ENCODE results near the gene SDCBP2.
A peak's percentile ranks its signal among the peaks of the same experiment; 100 is the strongest.

SDCBP2 gene

DNA sequence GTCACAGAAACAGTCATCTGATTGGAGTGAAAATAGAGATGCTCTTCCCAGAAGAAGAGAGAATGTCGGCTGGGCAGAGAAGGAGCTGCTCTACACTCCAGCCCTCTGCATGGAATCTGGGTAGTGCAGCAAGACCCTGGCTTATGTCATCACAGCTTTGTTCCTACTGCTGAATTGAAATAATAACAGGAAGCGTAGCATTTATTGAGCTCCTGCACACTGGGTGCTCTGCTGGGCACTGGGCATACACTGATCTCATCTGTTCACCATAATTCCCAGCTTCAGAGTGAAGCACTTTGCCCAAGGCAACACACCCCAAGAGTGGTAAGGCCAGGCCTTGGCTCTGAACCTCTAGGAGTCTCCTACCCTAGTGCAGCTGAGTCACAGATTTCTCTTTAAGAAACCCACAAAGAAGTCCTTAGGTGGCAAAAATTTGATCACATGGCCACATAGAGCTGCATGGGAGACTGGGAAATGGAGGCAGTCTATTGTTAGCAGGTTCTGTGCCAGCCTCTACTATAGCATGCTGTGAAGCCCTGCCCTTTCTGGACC is 3.9 kb upstream of the SDCBP2 start:
- DNase-seq (ENCODE audit: insufficient read length, low spot score) (no peak), FAIRE-seq (no peak)
- TF ChIP-seq POLR2AphosphoS5 (IDR thresholded peaks at IDR 0.05; ENCODE audit: low read depth, low read length): no peak
- TF ChIP-seq POLR2A (IDR thresholded peaks at IDR 0.05; ENCODE audit: low read depth, low read length): no peak
- no peak for TF ChIP-seq POU2F2 (IDR thresholded peaks at IDR 0.05; ENCODE audit: low read depth, low read length)
- no peak for TF ChIP-seq TAF1 (IDR thresholded peaks at IDR 0.05; ENCODE audit: low read depth, low read length)

DNA sequence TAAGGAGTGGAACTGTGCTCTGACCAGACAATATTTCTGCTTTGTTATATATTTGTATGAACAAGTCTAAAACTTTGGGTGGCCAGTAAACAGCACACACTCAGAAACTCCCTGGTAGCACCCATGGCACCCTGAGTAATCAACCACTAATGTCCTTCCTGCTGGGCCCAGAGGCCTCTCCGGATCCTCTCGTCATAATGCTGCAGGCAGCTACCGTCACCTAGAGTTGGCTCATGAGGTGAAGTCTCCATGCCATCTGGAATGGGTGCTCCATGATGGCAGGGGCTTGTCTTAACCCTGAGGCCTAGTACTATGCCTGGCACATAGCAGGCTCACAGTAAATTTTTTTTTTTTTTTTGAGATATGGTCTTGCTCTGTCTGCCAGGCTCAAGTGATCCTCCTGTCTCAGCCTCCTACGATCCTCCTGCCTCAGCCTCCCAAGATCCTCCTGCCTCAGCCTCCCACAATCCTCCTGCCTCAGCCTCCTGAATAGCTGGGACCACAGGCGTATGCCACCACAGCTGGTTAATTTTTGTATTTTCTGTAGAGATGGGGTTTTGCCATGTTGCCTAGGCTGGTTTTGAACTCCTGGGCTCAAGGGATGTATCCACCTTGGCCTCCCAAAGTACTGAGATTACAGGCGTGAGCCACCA is 3.0 kb upstream of the SDCBP2 start:
- no peak for FAIRE-seq
- DNase-seq (ENCODE audit: insufficient read length, low spot score): no peak

DNA sequence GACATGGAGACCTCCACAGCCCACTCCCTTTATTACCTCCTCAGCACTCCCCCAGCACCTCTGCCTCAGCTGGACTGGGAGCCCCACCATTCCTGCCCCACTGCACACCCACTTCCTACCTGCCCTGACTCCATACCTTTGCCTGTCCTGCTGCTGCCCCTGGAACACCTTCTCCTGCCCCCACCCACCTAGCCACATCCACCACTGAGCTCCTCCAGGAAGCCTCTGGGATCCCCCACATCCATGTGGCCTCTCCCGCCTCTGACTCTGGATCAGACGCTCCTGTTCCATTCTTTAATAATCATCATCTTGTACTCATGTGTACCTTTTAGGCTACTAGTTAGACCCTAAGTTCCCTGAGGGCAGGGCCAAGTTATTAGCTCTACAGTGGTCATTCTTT is 2.2 kb upstream of the SDCBP2 start:
- no peak for DNase-seq (ENCODE audit: insufficient read length, low spot score)
- no peak for TF ChIP-seq PAX5 (IDR thresholded peaks at IDR 0.05; ENCODE audit: insufficient read depth, low read length, severe bottlenecking)
- TF ChIP-seq POLR2A (IDR thresholded peaks at IDR 0.05; ENCODE audit: low read depth, low read length): no peak
- no peak for TF ChIP-seq SPI1 (IDR thresholded peaks at IDR 0.05; ENCODE audit: low read depth, low read length)
- FAIRE-seq: no peak

More for the DNA sequence above, 3.0 kb upstream of the SDCBP2 start:
- TF ChIP-seq SPI1 (IDR thresholded peaks at IDR 0.05; ENCODE audit: low read depth, low read length) (no peak), POLR2A (IDR thresholded peaks at IDR 0.05; ENCODE audit: low read depth, low read length) (no peak), POU2F2 (IDR thresholded peaks at IDR 0.05; ENCODE audit: low read depth, low read length) (no peak), POLR2AphosphoS5 (IDR thresholded peaks at IDR 0.05; ENCODE audit: low read depth, low read length) (no peak), PAX5 (IDR thresholded peaks at IDR 0.05; ENCODE audit: insufficient read depth, low read length, severe bottlenecking) (no peak), TAF1 (IDR thresholded peaks at IDR 0.05; ENCODE audit: low read depth, low read length) (no peak)

DNA sequence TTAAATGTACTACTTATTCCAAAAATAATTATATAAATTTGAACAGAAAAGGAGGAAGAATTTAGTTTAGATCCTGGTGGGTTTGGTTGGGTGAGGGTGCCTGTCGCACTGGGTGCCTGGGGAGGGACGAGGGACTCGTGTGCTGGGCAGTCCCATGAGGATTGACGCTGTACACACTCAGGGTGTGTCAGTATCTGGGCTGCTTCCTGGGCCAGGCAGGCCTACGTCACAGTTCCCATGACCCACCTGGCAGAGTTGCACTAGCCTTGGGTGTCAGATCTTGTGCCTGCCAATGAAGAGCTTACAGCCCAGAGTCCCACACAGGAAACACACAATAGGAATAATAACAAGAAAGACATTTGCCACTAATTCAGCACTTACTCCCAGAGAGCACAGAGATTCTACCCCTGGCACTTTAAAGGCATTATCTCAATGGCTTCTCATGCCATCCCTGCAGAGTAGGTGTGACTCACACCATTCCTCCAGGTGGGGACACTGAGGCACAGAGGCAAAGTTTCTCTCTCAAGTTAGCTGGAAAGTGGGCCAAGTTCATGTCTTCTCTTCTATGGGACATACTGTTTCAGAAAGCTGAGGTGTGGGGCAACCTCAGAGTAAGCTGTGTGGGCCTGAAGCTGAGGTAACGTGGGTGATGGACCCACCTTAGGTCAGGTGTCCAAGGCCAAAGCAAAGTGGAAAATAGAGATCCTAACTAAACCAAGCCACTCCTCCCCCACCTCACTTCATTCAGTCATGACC is 1.3 kb upstream of the SDCBP2 start:
- no peak for DNase-seq (ENCODE audit: insufficient read length, low spot score)
- TF ChIP-seq POU2F2 (IDR thresholded peaks at IDR 0.05; ENCODE audit: low read depth, low read length): no peak
- no peak for TF ChIP-seq POLR2AphosphoS5 (IDR thresholded peaks at IDR 0.05; ENCODE audit: low read depth, low read length)
- no peak; the same call in 1 of the 2 replicates for TF ChIP-seq POLR2A (IDR thresholded peaks at IDR 0.05; ENCODE audit: low read depth, low read length)
- peak; percentile 87 for FAIRE-seq

DNA sequence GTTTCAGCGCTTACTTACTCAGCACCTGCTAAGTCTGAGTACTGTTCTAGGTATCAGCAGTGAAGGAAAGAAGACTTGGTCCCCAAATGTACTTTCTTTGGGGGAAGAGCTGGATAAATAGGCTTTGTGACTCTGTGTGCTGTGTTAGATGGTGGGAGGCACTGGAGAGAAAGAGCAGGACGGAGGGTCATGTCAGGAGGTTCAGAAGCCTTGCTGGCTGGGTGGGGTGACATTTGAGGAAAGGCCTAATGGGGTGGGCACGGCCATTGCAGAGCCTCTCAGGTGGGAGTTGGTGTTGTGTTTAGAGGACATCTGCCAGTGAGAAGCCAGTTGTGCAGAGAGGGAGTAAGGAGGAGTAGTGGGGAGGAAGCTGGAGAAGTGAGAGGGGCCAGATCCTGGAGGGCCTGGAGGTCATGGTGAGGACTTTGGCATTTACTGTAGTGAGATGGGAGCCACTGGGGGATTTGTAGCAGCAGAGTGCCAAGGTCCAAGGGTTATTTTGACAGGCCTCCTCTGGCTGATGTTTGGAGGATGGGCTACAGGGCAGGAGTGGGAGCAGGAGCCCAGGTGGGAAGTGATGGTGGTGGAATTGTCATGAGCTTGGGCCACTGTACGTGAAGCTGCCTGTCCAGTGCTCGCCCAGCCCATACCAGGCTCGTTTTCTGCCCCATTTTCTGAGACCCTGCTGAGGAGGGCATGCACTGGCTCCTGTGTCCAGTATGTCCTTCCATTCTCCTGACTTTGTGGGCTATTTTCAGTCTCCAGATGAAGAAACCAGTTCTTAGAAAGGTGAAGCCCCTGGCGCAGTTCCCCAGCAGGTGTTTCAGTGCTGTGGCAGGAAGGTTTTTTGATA is 886 bp downstream of the SDCBP2 start:
- FAIRE-seq (no peak), DNase-seq (ENCODE audit: insufficient read length, low spot score) (no peak)
- TF ChIP-seq POLR2AphosphoS5 (IDR thresholded peaks at IDR 0.05; ENCODE audit: low read depth, low read length) (0 out of 2 replicates have a peak, but pooled peaks have one; percentile 6), PAX5 (IDR thresholded peaks at IDR 0.05; ENCODE audit: insufficient read depth, low read length, severe bottlenecking) (no peak)

DNA sequence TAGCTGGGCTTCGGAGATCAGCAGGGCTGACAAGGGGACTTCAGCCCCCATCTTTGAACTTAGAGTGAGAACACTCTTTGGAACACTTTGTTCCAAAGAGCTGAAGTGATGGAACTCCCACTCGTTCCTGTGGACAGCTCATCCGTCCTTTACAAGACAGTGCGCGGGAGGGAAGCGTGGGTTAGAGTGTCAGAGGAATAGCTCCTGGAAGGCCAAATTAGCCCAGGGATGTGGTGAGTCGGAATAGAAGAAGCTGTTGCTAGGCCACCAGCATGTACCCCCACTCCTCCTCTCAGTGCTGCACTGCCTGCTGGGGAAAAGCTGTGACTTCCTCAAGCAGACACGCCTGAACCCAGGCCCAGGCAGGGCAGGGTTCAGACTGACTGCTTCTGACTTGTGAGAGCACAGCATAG is 1.7 kb downstream of the SDCBP2 start:
- TF ChIP-seq POLR2AphosphoS5 (IDR thresholded peaks at IDR 0.05; ENCODE audit: low read depth, low read length) (peak; percentile 20; the same call in 1 of the 2 replicates), POLR2A (IDR thresholded peaks at IDR 0.05; ENCODE audit: low read depth, low read length) (peak; percentile 16; the same call in 1 of the 2 replicates), POU2F2 (IDR thresholded peaks at IDR 0.05; ENCODE audit: low read depth, low read length) (no peak)
- DNase-seq (ENCODE audit: insufficient read length, low spot score) (no peak), FAIRE-seq (no peak)

DNA sequence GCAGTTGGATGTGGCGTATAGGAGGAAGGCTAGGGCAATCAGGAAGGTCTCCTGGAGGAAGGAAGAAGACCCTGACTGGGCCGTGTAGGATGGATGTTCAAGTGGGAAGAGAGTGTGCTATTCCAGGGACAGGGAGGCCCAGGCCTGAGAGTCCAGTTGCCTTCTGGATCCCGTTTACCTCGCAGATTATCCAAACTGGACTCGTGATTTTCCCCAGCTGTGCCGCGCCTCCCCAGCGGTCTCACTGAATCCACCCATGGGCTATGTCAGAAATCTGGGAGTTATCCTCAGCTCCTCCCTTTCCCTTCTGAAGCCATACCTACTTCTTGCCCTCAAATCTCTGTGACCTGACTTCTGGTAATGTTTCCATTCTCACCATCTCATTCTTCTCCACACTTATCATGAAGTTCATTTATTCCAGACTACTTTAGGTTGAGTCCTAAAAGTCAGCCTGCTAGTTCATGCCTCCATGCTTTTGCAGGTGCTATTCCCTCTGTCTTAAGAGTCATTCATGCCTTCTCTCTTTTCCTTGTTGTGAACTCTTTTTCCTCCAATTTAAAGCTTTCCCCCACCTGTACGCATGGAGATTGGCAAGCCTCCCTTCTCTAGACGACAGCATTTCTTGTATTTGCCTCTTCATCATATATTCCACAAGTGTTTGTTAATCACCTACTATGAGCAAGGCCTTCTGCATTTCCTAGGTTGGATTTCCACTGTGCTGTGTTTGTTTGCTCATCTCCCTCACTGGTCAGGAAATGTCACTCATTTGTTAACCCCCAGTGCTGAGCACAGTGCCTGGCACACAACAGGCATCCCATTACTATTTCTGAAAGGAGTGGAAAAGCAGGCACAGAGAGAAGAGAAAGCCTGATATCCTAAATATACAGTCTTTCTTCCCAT is 2.7 kb downstream of the SDCBP2 start:
- DNase-seq (ENCODE audit: insufficient read length, low spot score) (no peak), FAIRE-seq (peak; percentile 40)
- TF ChIP-seq SPI1 (IDR thresholded peaks at IDR 0.05; ENCODE audit: low read depth, low read length): no peak
- no peak for TF ChIP-seq PAX5 (IDR thresholded peaks at IDR 0.05; ENCODE audit: insufficient read depth, low read length, severe bottlenecking)
- TF ChIP-seq TAF1 (IDR thresholded peaks at IDR 0.05; ENCODE audit: low read depth, low read length): no peak
- no peak; the same call in 1 of the 2 replicates for TF ChIP-seq POLR2AphosphoS5 (IDR thresholded peaks at IDR 0.05; ENCODE audit: low read depth, low read length)
- no peak for TF ChIP-seq POU2F2 (IDR thresholded peaks at IDR 0.05; ENCODE audit: low read depth, low read length)
- no peak for TF ChIP-seq POLR2A (IDR thresholded peaks at IDR 0.05; ENCODE audit: low read depth, low read length)

DNA sequence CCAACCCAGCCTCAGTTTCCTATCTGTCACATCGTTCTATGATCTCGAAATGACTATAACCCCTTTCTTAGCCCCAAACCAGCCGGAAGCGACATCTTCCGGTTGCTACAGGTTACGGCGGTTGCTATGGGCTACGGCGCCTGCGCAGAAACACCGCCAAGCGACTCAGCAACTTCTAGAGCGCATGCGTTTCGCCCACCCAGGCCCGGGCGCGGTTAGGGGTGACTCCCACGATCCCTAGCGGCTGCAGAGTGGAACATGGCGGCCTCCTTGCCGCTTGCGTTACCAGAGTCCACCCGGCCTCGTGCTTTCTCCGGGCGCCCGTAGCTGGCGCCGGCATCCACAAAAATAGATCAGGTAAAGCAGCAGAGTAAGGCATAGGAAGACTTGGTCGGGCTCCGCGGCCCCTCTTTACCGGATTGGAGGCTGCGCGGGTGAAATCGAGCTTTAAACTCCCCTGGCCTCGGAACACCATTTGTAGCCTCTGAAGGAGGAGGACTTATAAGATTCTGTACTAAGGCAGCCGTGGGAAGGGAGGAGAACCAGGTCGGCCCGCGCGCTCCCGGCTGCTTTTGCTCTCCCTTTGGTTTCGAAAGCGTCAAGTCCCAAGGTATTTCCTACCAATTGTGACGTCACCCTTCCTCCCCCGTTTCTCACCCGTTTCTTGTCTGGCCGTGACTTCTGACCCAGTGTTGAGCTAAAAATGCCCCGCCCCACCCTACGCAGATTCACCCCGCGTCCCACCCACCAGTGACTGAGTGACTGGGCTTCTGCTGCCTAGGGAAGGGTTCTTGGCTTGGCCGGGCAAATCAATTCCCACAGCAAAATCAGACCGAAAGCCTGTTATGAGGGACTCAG is 3.5 kb downstream of the SDCBP2 start:
- FAIRE-seq: peak; percentile 99
- peak; percentile 93 for DNase-seq (ENCODE audit: insufficient read length, low spot score)
- TF ChIP-seq POU2F2 (IDR thresholded peaks at IDR 0.05; ENCODE audit: low read depth, low read length) (0 out of 2 replicates have a peak, but pooled peaks have one; percentile 43), PAX5 (IDR thresholded peaks at IDR 0.05; ENCODE audit: insufficient read depth, low read length, severe bottlenecking) (no peak), POLR2AphosphoS5 (IDR thresholded peaks at IDR 0.05; ENCODE audit: low read depth, low read length) (peak; percentile 93), POLR2A (IDR thresholded peaks at IDR 0.05; ENCODE audit: low read depth, low read length) (peak; percentile 97), TAF1 (IDR thresholded peaks at IDR 0.05; ENCODE audit: low read depth, low read length) (peak; percentile 91)
